SK-N-MC (cell line): ENCODE results near the gene C10orf62.

ENCODE experiments used
- EZH2 ChIP-seq: fragments of 200-600 bp; sonication (generic); IDR thresholded peaks from one replicate; pipeline ENCODE4 v1.6.1; 2017; ENCODE audit warnings: antibody characterized with exemption
- FOXP2 ChIP-seq: optimal IDR thresholded peaks from 2 replicates; pipeline ENCODE3; 2011; ENCODE audit warnings: mild to moderate bottlenecking, moderate library complexity; ENCODE audit not compliant: insufficient read depth; ENCODE audit errors: extremely low read length, control extremely low read depth
- POLR2AphosphoS5 ChIP-seq: IDR thresholded peaks from 2 replicates; pipeline ENCODE4 v1.6.1; 2012; ENCODE audit warnings: mild to moderate bottlenecking, low read depth, low read length, borderline replicate concordance

DNA sequence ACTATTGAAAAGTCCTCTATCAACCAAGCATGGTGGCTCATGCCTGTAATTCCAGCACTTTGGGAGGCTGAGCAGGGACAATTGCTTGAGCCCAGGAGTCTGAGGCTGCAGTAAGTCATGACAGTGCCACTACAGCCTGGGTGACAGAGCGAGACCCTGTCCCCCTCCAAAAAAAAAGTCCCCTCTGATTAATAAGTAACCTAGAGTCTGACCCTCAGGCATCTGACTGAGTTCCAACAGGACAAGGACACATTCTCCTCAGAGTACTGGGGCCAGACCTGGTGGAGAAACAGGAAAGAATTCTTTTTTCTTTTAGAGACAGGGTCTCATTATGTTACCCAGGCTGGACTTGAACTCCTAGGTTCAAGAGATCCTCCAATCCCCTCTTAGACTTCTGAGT is 33.8 kb downstream of the C10orf62 start:
- no peak for TF ChIP-seq POLR2AphosphoS5
- TF ChIP-seq EZH2, result no peak
- TF ChIP-seq FOXP2, result no peak
